ENCODE measurements around the gene YY1AP1.
"Not testable (repeated sequence)": the region's sequence is repeated elsewhere in the genome, so short reads cannot be mapped to it uniquely, and the experiment has no call there.

The YY1AP1 gene

DNA sequence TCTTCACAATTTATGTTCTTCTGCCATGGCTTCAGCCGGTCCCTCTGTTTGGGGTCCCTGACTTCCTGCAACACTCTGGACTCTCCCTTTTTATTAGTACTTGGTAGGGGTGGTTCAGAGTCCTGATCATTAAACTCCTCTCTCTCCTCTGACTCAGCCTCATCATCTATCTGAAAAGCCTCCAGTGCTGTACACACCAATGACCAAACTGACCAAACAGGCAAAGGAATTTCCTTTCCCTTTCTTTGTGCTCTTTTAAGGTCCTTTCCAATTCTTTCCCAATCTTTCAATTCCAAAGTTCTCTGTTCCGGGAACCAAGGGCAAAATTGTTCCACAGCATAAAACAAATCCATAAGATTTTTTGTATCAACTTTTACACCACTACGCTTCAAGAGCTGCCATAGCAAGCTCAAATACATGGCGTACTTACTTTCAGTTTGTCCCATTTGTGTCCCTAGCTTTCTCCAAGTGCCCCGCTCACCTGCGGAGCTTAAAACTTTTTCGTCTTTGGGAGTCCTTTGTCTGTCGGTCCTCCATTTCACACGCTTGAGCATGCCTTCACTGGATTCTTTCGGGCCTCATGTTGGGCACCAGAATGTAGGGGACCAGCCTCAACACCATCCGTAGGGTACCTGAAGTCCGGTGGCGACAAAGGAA lies 9.9 kb upstream of the YY1AP1 start:
- H3K4me3 ChIP-seq (ENCODE audit: low read length) = no peak overlapping the region
- H3F3A ChIP-seq (ENCODE audit: control insufficient read depth, insufficient read depth) = no peaks in the 10 kb centered on the region
- 0 out of 2 replicates have a peak, but pooled peaks cover 12% of the 10 kb centered on the region for H4K20me1 ChIP-seq (ENCODE audit: control insufficient read depth, insufficient read depth, low read depth, low read length)
- no peaks in the 10 kb centered on the region for H3K27me3 ChIP-seq (ENCODE audit: control insufficient read depth, low read length)
- H3K27ac ChIP-seq (ENCODE audit: low read depth, low read length) = no peak overlapping the region
- TF ChIP-seq EZH2phosphoT487 (IDR thresholded peaks at IDR 0.05; ENCODE audit: borderline replicate concordance, low read length) (no peak), CTCF (IDR thresholded peaks at IDR 0.05; ENCODE audit: low read depth, low read length, poor library complexity, severe bottlenecking) (no peak)
- no peaks in the 10 kb centered on the region for H3K9me3 ChIP-seq (ENCODE audit: control insufficient read depth, insufficient read depth, low read length)
- peaks cover 32% of the 10 kb centered on the region for H3K36me3 ChIP-seq (ENCODE audit: control insufficient read depth, low read length)
- H3K9me2 ChIP-seq (replicated peaks; ENCODE audit: control insufficient read depth, low read length) = no peaks in the 10 kb centered on the region
- H3K79me2 ChIP-seq (ENCODE audit: control insufficient read depth, low read length) = peaks cover 84% of the 10 kb centered on the region
- 0 out of 2 replicates have a peak, but pooled peaks cover 2% of the 10 kb centered on the region for H3K4me1 ChIP-seq (ENCODE audit: control insufficient read depth, low read length)
- no peak overlapping the region for H3K4me2 ChIP-seq (ENCODE audit: low read length)

- Histone ChIP-seq H3K79me2 (ENCODE audit: control insufficient read depth, low read length) (peaks cover 84% of the 10 kb centered on the region), H3K36me3 (ENCODE audit: control insufficient read depth, low read length) (peaks cover 41% of the 10 kb centered on the region)
Measured at GRCh38 chr1:155697616-155698015, 9.0 kb upstream of the YY1AP1 start.

DNA sequence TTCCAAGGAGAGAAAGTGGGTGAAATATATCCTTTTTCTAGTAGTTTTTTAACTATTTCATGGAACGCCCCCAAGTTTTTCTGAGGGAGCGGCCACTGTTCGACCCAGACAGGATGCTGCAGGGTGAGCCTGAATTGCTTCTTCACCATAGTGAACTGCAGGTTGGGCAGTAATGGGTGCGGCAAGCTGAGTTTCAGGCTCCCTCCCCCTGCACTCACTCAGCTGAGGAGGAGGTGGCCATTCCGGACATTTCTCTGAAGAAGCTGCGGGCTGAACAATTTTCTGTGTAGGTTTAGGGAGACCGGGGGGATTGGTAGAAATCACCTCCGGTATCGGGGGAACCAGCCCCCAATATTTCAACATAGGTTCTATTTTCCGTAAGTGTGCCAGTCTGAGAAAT lies 8.5 kb upstream of the YY1AP1 start:
- no peak overlapping the region for H3K4me3 ChIP-seq (ENCODE audit: low read length)
- 0 out of 2 replicates have a peak, but pooled peaks cover 2% of the 10 kb centered on the region for H3K4me1 ChIP-seq (ENCODE audit: control insufficient read depth, low read length)
- no peak overlapping the region for H3K4me2 ChIP-seq (ENCODE audit: low read length)
- no peaks in the 10 kb centered on the region for H3F3A ChIP-seq (ENCODE audit: control insufficient read depth, insufficient read depth)
- TF ChIP-seq EZH2phosphoT487 (IDR thresholded peaks at IDR 0.05; ENCODE audit: borderline replicate concordance, low read length) (no peak), CTCF (IDR thresholded peaks at IDR 0.05; ENCODE audit: low read depth, low read length, poor library complexity, severe bottlenecking) (no peak)
- peaks cover 46% of the 10 kb centered on the region for H3K36me3 ChIP-seq (ENCODE audit: control insufficient read depth, low read length)
- H3K9me2 ChIP-seq (replicated peaks; ENCODE audit: control insufficient read depth, low read length) = no peaks in the 10 kb centered on the region
- H4K20me1 ChIP-seq (ENCODE audit: control insufficient read depth, insufficient read depth, low read depth, low read length) = 0 out of 2 replicates have a peak, but pooled peaks cover 12% of the 10 kb centered on the region
- no peaks in the 10 kb centered on the region for H3K27me3 ChIP-seq (ENCODE audit: control insufficient read depth, low read length)
- H3K27ac ChIP-seq (ENCODE audit: low read depth, low read length) = no peak overlapping the region
- peaks cover 4% of the 10 kb centered on the region; the same call in 1 of the 2 replicates for H3K9me3 ChIP-seq (ENCODE audit: control insufficient read depth, insufficient read depth, low read length)
- peaks cover 84% of the 10 kb centered on the region for H3K79me2 ChIP-seq (ENCODE audit: control insufficient read depth, low read length)

More at GRCh38 chr1:155697616-155698015, 9.0 kb upstream of the YY1AP1 start:
- H3F3A ChIP-seq (ENCODE audit: control insufficient read depth, insufficient read depth); H3K4me2 ChIP-seq (ENCODE audit: low read length); H3K4me3 ChIP-seq (ENCODE audit: low read length); H3K9me3 ChIP-seq (ENCODE audit: control insufficient read depth, insufficient read depth, low read length); H3K4me1 ChIP-seq (ENCODE audit: control insufficient read depth, low read length); H3K27ac ChIP-seq (ENCODE audit: low read depth, low read length); H3K27me3 ChIP-seq (ENCODE audit: control insufficient read depth, low read length); H3K9me2 ChIP-seq (replicated peaks; ENCODE audit: control insufficient read depth, low read length): not testable (repeated sequence)
- H4K20me1 ChIP-seq (ENCODE audit: control insufficient read depth, insufficient read depth, low read depth, low read length) = 0 out of 2 replicates have a peak, but pooled peaks cover 12% of the 10 kb centered on the region

DNA sequence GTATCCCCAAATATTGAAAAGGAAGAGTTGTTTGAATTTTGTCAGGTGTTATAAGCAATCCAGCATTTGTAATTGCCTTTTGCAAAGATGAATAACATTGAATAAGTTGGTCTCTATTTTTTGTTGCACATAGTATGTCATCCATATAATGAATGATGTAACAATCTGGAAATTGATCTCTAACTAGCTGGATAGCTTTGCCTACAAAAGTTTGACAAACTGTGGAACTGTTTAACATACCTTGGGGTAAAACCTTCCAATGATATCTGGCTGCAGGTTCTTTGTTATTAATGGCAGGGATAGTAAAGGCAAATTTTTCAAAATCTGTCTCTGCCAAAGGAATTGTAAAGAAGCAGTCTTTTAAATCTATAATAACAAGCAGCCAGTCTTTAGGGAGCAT lies 8.0 kb upstream of the YY1AP1 start:
- Histone ChIP-seq H3K9me3 (ENCODE audit: control insufficient read depth, insufficient read depth, low read length) (peaks cover 9% of the 10 kb centered on the region; the same call in 1 of the 2 replicates), H3K27me3 (ENCODE audit: control insufficient read depth, low read length) (no peaks in the 10 kb centered on the region), H4K20me1 (ENCODE audit: control insufficient read depth, insufficient read depth, low read depth, low read length) (0 out of 2 replicates have a peak, but pooled peaks cover 12% of the 10 kb centered on the region), H3F3A (ENCODE audit: control insufficient read depth, insufficient read depth) (no peaks in the 10 kb centered on the region), H3K4me2 (ENCODE audit: low read length) (no peak overlapping the region), H3K4me1 (ENCODE audit: control insufficient read depth, low read length) (0 out of 2 replicates have a peak, but pooled peaks cover 2% of the 10 kb centered on the region), H3K36me3 (ENCODE audit: control insufficient read depth, low read length) (peaks cover 52% of the 10 kb centered on the region), H3K9me2 (replicated peaks; ENCODE audit: control insufficient read depth, low read length) (no peaks in the 10 kb centered on the region), H3K27ac (ENCODE audit: low read depth, low read length) (no peak overlapping the region), H3K4me3 (ENCODE audit: low read length) (no peak overlapping the region), H3K79me2 (ENCODE audit: control insufficient read depth, low read length) (peaks cover 89% of the 10 kb centered on the region)
- no peak for TF ChIP-seq CTCF (IDR thresholded peaks at IDR 0.05; ENCODE audit: low read depth, low read length, poor library complexity, severe bottlenecking)
- no peak for TF ChIP-seq EZH2phosphoT487 (IDR thresholded peaks at IDR 0.05; ENCODE audit: borderline replicate concordance, low read length)

All from DOHH2 (cell line).